Measurements from ENCODE around the gene B3GALT4. TPM values are rescaled to one million over a fixed set of nuclear protein-coding genes. Genes with fewer than 3 reads are reported as not detected.

Gene B3GALT4
- total and polyA plus RNA-seq, 2 of the 13 experiments (the other 11 are each of a cell fraction or from before 2014, with no cell fraction given), result 0.04 to 0.27 TPM

GRCh38 chr6:33299237-33299944 lies 22.5 kb downstream of the B3GALT4 start (continued):
- TF ChIP-seq TARDBP (CRISPR knock-in tag; IDR thresholded peaks at IDR 0.05), result 0 out of 2 replicates have a peak, but pooled peaks have one; percentile 18
- no peak; the same call in 1 of the 2 replicates for TF ChIP-seq ZNF225 (CRISPR knock-in tag; IDR thresholded peaks at IDR 0.05)
- TF ChIP-seq HNRNPLL (IDR thresholded peaks at IDR 0.05; ENCODE audit: low read depth, low read length, poor library complexity, severe bottlenecking), result peak; percentile 70
- TF ChIP-seq MXI1 (IDR thresholded peaks at IDR 0.05; ENCODE audit: borderline replicate concordance, low read depth, low read length), result peak; percentile 66; the same call in 1 of the 3 replicates
- TF ChIP-seq ZSCAN9 (CRISPR knock-in tag; IDR thresholded peaks at IDR 0.05; ENCODE audit: borderline replicate concordance), result peak; percentile 96
- TF ChIP-seq ZNF792 (CRISPR knock-in tag; IDR thresholded peaks at IDR 0.05), result peak; percentile 95
- TF ChIP-seq ZSCAN20 (CRISPR knock-in tag; IDR thresholded peaks at IDR 0.05; ENCODE audit: borderline replicate concordance), result peak; percentile 53
- no peak; the same call in 1 of the 2 replicates for TF ChIP-seq HOXD1 (CRISPR knock-in tag; IDR thresholded peaks at IDR 0.05)
- no peak for TF ChIP-seq ZFAT (CRISPR knock-in tag; conservative IDR thresholded peaks at IDR 0.05)
- peak; percentile 96; the same call in 1 of the 2 replicates for TF ChIP-seq SNAI1 (CRISPR knock-in tag; IDR thresholded peaks at IDR 0.05; ENCODE audit: borderline replicate concordance)
- TF ChIP-seq PHB2 (IDR thresholded peaks at IDR 0.05; ENCODE audit: partially characterized antibody), result no peak
- TF ChIP-seq ZBED4 (CRISPR knock-in tag; IDR thresholded peaks at IDR 0.05; ENCODE audit: borderline replicate concordance), result no peak; the same call in 1 of the 2 replicates
- peak; percentile 97 for TF ChIP-seq AGO2 (optimal IDR thresholded peaks at IDR 0.05; ENCODE audit: low read depth, low read length)
- TF ChIP-seq MTERF4 (CRISPR knock-in tag; IDR thresholded peaks at IDR 0.05), result no peak; the same call in 1 of the 2 replicates
- TF ChIP-seq TCF12 (IDR thresholded peaks at IDR 0.05), result no peak
- TF ChIP-seq TCF12 (CRISPR knock-in tag; IDR thresholded peaks at IDR 0.05), result peak; percentile 97; the same call in 1 of the 2 replicates
- no peak for TF ChIP-seq ZNF703 (CRISPR knock-in tag; IDR thresholded peaks at IDR 0.05; ENCODE audit: borderline replicate concordance)
- TF ChIP-seq CREM (IDR thresholded peaks at IDR 0.05), result 0 out of 2 replicates have a peak, but pooled peaks have one; percentile 62
- no peak for TF ChIP-seq CREM (CRISPR knock-in tag; IDR thresholded peaks at IDR 0.05)
- TF ChIP-seq ZSCAN21 (CRISPR knock-in tag; IDR thresholded peaks at IDR 0.05; ENCODE audit: borderline replicate concordance), result peak; percentile 78
- peak; percentile 81 for TF ChIP-seq KMT2B (CRISPR knock-in tag; IDR thresholded peaks at IDR 0.05)
- TF ChIP-seq HOXA3 (CRISPR knock-in tag; IDR thresholded peaks at IDR 0.05), result peak; percentile 77
- peak; percentile 19 for TF ChIP-seq SKI (IDR thresholded peaks at IDR 0.05; ENCODE audit: partially characterized antibody)
- TF ChIP-seq POLR2AphosphoS5 (IDR thresholded peaks at IDR 0.05; ENCODE audit: low read depth, low read length), result peak; percentile 95
- no peak for TF ChIP-seq FOXO4 (CRISPR knock-in tag; conservative IDR thresholded peaks at IDR 0.05)
- TF ChIP-seq KDM5A (IDR thresholded peaks at IDR 0.05; ENCODE audit: borderline replicate concordance, low read length), result peak; percentile 89
